ENCODE data around the gene KBTBD3.

- TF ChIP-seq POLR2A (IDR thresholded peaks at IDR 0.05) (no peak), CTCF (IDR thresholded peaks at IDR 0.05) (no peak)
These were observed 63.1 kb downstream of the KBTBD3 start for GRCh38 chr11:106014035-106014434.
